WTC11 (cell line): ENCODE measurements around the gene MOXD1. TPM values are rescaled to one million over a fixed set of nuclear protein-coding genes. Genes with fewer than 3 reads are reported as not detected.
A peak's percentile ranks its signal among the peaks of the same experiment; 100 is the strongest.

Experiments
- ATAC-seq: fragments of 200-7000 bp; cut with Tn5 transposase; 2 replicates; pipeline ENCODE4 v1.10.0; 2021; ENCODE audit warnings: mild to moderate bottlenecking, moderate library complexity
- CTCF ChIA-PET: fragments of 300-600 bp; sonication (Branson Sonifier 250); formaldehyde crosslinking; loops from one replicate; lab custom pipeline; 2021; ENCODE audit warnings: antibody characterized with exemption; lab: Charles Lee
- POLR2A ChIA-PET: fragments of 350-600 bp; sonication (Branson Sonifier 250); formaldehyde crosslinking; loops from one replicate; lab custom pipeline; 2021; ENCODE audit warnings: antibody characterized with exemption; lab: Charles Lee
- DNase-seq: peaks from one replicate; pipeline ENCODE4 v3.0.0; 2021; ENCODE audit warnings: low spot score
- H3K27ac Mint-ChIP-seq: 2 replicates; pipeline ENCODE4 v1.8.0; 2021; ENCODE audit warnings: mixed read lengths
- H3K27me3 Mint-ChIP-seq: 2 replicates; pipeline ENCODE4 v1.8.0; 2021; ENCODE audit warnings: low read depth, mild to moderate bottlenecking, moderate library complexity, mixed read lengths
- H3K36me3 Mint-ChIP-seq: 2 replicates; pipeline ENCODE4 v1.8.0; 2021; ENCODE audit warnings: mixed read lengths
- H3K4me1 Mint-ChIP-seq: 2 replicates; pipeline ENCODE4 v1.8.0; 2022; ENCODE audit warnings: mixed read lengths
- H3K4me3 Mint-ChIP-seq: 2 replicates; pipeline ENCODE4 v1.8.0; 2021; ENCODE audit warnings: mild to moderate bottlenecking, moderate library complexity, mixed read lengths
- H3K9me3 Mint-ChIP-seq: 2 replicates; pipeline ENCODE4 v1.8.0; 2021; ENCODE audit warnings: mixed read lengths
- ATF1 ChIP-seq: sonication (generic); formaldehyde crosslinking; IDR thresholded peaks from 2 replicates; pipeline ENCODE4 v1.8.1; 2023; ENCODE audit warnings: mild to moderate bottlenecking, moderate library complexity, missing genetic modification reagents
- CBFB ChIP-seq: sonication (generic); formaldehyde crosslinking; IDR thresholded peaks from 2 replicates; pipeline ENCODE4 v1.8.1; 2022; ENCODE audit warnings: mild to moderate bottlenecking, low read depth, missing genetic modification reagents
- CDX4 ChIP-seq: fragments of 250-450 bp; sonication (Bioruptor Pico); IDR thresholded peaks from 2 replicates; pipeline ENCODE4 v1.9.0; 2021; ENCODE audit warnings: moderate library complexity, mild to moderate bottlenecking, inconsistent platforms, borderline replicate concordance
- CREM ChIP-seq: sonication (generic); formaldehyde crosslinking; IDR thresholded peaks from 2 replicates; pipeline ENCODE4 v1.8.1; 2022; ENCODE audit warnings: mild to moderate bottlenecking, missing genetic modification reagents, moderate library complexity
- CTCF ChIP-seq: fragments of 200-600 bp; IDR thresholded peaks from 2 replicates; pipeline ENCODE4 v1.8.0; 2022; ENCODE audit warnings: antibody characterized with exemption
- FOXJ3 ChIP-seq: sonication (generic); formaldehyde crosslinking; IDR thresholded peaks from 2 replicates; pipeline ENCODE4 v1.9.0; 2021; ENCODE audit warnings: missing genetic modification reagents, mild to moderate bottlenecking, borderline replicate concordance
- FOXK1 ChIP-seq: sonication (generic); formaldehyde crosslinking; IDR thresholded peaks from 2 replicates; pipeline ENCODE4 v1.8.0; 2022; ENCODE audit warnings: mild to moderate bottlenecking, moderate library complexity, missing genetic modification reagents
- HMGA2 ChIP-seq: fragments of 250-450 bp; sonication (Bioruptor Pico); IDR thresholded peaks from 2 replicates; pipeline ENCODE4 v1.4.0; 2021; ENCODE audit warnings: mild to moderate bottlenecking, moderate library complexity
- JUN ChIP-seq: sonication (generic); formaldehyde crosslinking; IDR thresholded peaks from 2 replicates; pipeline ENCODE4 v1.8.0; 2023; ENCODE audit warnings: mild to moderate bottlenecking, missing genetic modification reagents
- KAT7 ChIP-seq: sonication (generic); formaldehyde crosslinking; IDR thresholded peaks from 2 replicates; pipeline ENCODE4 v1.8.1; 2023; ENCODE audit warnings: missing genetic modification reagents, mild to moderate bottlenecking, borderline replicate concordance
- NR2C2 ChIP-seq: sonication (generic); formaldehyde crosslinking; IDR thresholded peaks from 2 replicates; pipeline ENCODE4 v1.8.0; 2022; ENCODE audit warnings: mild to moderate bottlenecking, missing genetic modification reagents
- OVOL2 ChIP-seq: fragments of 250-450 bp; sonication (Bioruptor Pico); IDR thresholded peaks from 2 replicates; pipeline ENCODE4 v1.9.0; 2021; ENCODE audit warnings: mild to moderate bottlenecking, borderline replicate concordance
- PREB ChIP-seq: sonication (generic); formaldehyde crosslinking; IDR thresholded peaks from 2 replicates; pipeline ENCODE4 v1.8.1; 2022; ENCODE audit warnings: mild to moderate bottlenecking, missing genetic modification reagents, moderate library complexity, borderline replicate concordance
- SMAD4 ChIP-seq: sonication (generic); formaldehyde crosslinking; IDR thresholded peaks from 2 replicates; pipeline ENCODE4 v1.8.0; 2022; ENCODE audit warnings: mild to moderate bottlenecking, missing genetic modification reagents
- SP1 ChIP-seq: sonication (generic); formaldehyde crosslinking; conservative IDR thresholded peaks from 2 replicates; pipeline ENCODE4 v1.8.1; 2022; ENCODE audit warnings: missing genetic modification reagents
- TCF7 ChIP-seq: sonication (generic); formaldehyde crosslinking; IDR thresholded peaks from 2 replicates; pipeline ENCODE4 v1.8.0; 2022; ENCODE audit warnings: mild to moderate bottlenecking, low read depth, missing genetic modification reagents, moderate library complexity
- USF2 ChIP-seq: sonication (generic); formaldehyde crosslinking; IDR thresholded peaks from 2 replicates; pipeline ENCODE4 v1.8.1; 2023; ENCODE audit warnings: mild to moderate bottlenecking, missing genetic modification reagents, moderate library complexity
- ZNF317 ChIP-seq: sonication (generic); formaldehyde crosslinking; IDR thresholded peaks from 2 replicates; pipeline ENCODE4 v1.8.1; 2023; ENCODE audit warnings: low read depth, mild to moderate bottlenecking, moderate library complexity, missing genetic modification reagents, borderline replicate concordance
- ZNF416 ChIP-seq: fragments of 250-450 bp; sonication (Bioruptor Pico); IDR thresholded peaks from 2 replicates; pipeline ENCODE4 v1.9.0; 2021; ENCODE audit warnings: mild to moderate bottlenecking, inconsistent platforms
- total RNA-seq: library from RNA; stranded (reverse); gene quantifications from 3 replicates; pipeline ENCODE4 v1.2.3, GENCODE V29; 2021
- TF ChIP-seq, protein P1 (sequence below): fragments of 250-450 bp; sonication (Bioruptor Pico); conservative IDR thresholded peaks from 2 replicates; pipeline ENCODE4 v1.9.0; 2021; ENCODE audit warnings: mild to moderate bottlenecking
- TF ChIP-seq, protein P2 (sequence below): sonication (generic); formaldehyde crosslinking; IDR thresholded peaks from 2 replicates; pipeline ENCODE4 v1.8.1; 2023; ENCODE audit warnings: mild to moderate bottlenecking, missing genetic modification reagents
- TF ChIP-seq, protein P3 (sequence below): sonication (generic); formaldehyde crosslinking; IDR thresholded peaks from 2 replicates; pipeline ENCODE4 v1.8.0; 2022; ENCODE audit warnings: mild to moderate bottlenecking, missing genetic modification reagents
- TF ChIP-seq, protein P4 (sequence below): sonication (generic); formaldehyde crosslinking; IDR thresholded peaks from 2 replicates; pipeline ENCODE4 v1.8.1; 2023; ENCODE audit warnings: mild to moderate bottlenecking, moderate library complexity, missing genetic modification reagents

MOXD1 gene
- total RNA-seq, 1 experiment from 2014 or later = 1.7 TPM

DNA sequence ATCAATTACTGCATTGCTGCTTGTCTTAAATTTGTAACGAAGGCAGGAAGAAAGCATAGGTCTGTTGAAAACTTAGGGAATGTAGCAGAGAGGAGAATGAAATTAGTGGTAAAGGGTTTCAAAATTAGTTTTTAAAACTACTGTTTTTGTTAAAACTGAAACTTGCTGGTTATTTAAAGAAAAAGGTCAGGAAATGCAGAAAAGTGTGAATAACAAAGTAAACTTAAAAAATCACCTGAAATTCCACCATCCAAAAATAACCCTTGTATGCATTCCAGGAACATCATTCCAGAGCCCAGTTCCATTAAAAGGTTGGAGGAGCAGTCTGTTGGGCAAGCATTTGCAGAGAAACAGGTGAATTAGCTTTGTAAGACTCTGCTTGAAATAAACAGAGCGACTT, 3.1 kb upstream of the MOXD1 start:
- H3K27me3 Mint-ChIP-seq = peaks cover 47% of the 10 kb centered on the region
- DNase-seq = no peak
- ATAC-seq = no peak
- no peak overlapping the region for H3K27ac Mint-ChIP-seq
- no peaks in the 10 kb centered on the region for H3K9me3 Mint-ChIP-seq
- peaks cover 20% of the 10 kb centered on the region for H3K4me1 Mint-ChIP-seq
- ChIA-PET CTCF (interaction anchor here (3.2 kb wide), 1 partner anchor 124 kb away, joined by 15 read pairs; no protein-coding TSS in a partner anchor), POLR2A (no interaction called here)
- no peak overlapping the region for H3K4me3 Mint-ChIP-seq
- no peaks in the 10 kb centered on the region for H3K36me3 Mint-ChIP-seq
- TF ChIP-seq TCF7 (CRISPR knock-in tag) (no peak), USF2 (CRISPR knock-in tag) (no peak), FOXK1 (CRISPR knock-in tag) (no peak), SP1 (CRISPR knock-in tag) (no peak), NR2C2 (CRISPR knock-in tag) (no peak), SMAD4 (CRISPR knock-in tag) (no peak), CDX4 (no peak), FOXJ3 (no peak), ZNF317 (no peak), OVOL2 (CRISPR knock-in tag) (no peak), PREB (no peak), HMGA2 (no peak), KAT7 (CRISPR knock-in tag) (no peak), ATF1 (CRISPR knock-in tag) (no peak), ZNF416 (CRISPR knock-in tag) (no peak), JUN (CRISPR knock-in tag) (no peak)
- TF ChIP-seq, protein P1, sequence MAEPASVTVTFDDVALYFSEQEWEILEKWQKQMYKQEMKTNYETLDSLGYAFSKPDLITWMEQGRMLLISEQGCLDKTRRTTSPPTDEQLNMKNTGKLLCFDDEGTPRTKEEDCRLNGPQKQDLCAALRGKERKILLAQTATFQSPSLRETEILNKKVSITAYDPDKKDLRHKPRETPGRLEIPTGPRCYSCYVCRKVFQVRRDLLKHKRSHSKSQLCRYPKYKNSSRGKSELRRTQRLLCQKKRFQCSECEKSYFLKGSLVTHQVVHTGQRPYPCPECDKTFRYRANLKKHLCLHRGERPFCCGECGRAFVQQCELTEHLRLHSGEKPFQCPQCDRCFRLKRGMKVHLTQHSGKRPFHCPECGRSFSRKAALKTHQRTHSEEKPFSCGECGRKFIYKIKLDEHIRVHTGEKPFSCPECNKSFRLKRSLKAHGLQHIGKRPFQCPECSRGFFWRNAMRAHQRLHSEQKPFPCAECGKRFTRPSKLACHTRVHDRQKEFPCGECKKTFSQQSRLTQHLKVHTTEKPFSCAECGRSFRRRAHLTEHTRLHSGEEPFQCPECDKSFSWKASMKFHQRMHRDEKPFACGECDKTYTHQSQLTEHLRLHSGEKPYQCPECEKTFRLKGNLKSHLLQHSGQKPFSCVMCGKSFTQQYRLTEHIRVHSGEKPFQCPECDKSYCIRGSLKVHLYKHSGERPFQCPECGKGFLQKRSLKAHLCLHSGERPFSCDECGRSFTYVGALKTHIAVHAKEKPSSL = no peak
- TF ChIP-seq, protein P2, sequence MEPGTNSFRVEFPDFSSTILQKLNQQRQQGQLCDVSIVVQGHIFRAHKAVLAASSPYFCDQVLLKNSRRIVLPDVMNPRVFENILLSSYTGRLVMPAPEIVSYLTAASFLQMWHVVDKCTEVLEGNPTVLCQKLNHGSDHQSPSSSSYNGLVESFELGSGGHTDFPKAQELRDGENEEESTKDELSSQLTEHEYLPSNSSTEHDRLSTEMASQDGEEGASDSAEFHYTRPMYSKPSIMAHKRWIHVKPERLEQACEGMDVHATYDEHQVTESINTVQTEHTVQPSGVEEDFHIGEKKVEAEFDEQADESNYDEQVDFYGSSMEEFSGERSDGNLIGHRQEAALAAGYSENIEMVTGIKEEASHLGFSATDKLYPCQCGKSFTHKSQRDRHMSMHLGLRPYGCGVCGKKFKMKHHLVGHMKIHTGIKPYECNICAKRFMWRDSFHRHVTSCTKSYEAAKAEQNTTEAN (CRISPR knock-in tag) = no peak

- H3K4me3 Mint-ChIP-seq = peak overlapping the region; percentile 74
- no peaks in the 10 kb centered on the region for H3K36me3 Mint-ChIP-seq
- POLR2A ChIA-PET = no interaction called here
- peaks cover 20% of the 10 kb centered on the region for H3K4me1 Mint-ChIP-seq
- ATAC-seq = peak; percentile 16
- CTCF ChIA-PET = interaction anchor here (0.6 kb wide), 1 partner anchor 122 kb away, joined by 3 read pairs; no protein-coding TSS in a partner anchor
- peaks cover 69% of the 10 kb centered on the region for H3K27me3 Mint-ChIP-seq
- DNase-seq = peak; percentile 28
- H3K9me3 Mint-ChIP-seq = no peaks in the 10 kb centered on the region
- no peak overlapping the region for H3K27ac Mint-ChIP-seq
- TF ChIP-seq, protein P3, sequence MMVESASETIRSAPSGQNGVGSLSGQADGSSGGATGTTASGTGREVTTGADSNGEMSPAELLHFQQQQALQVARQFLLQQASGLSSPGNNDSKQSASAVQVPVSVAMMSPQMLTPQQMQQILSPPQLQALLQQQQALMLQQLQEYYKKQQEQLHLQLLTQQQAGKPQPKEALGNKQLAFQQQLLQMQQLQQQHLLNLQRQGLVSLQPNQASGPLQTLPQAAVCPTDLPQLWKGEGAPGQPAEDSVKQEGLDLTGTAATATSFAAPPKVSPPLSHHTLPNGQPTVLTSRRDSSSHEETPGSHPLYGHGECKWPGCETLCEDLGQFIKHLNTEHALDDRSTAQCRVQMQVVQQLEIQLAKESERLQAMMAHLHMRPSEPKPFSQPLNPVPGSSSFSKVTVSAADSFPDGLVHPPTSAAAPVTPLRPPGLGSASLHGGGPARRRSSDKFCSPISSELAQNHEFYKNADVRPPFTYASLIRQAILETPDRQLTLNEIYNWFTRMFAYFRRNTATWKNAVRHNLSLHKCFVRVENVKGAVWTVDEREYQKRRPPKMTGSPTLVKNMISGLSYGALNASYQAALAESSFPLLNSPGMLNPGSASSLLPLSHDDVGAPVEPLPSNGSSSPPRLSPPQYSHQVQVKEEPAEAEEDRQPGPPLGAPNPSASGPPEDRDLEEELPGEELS (CRISPR knock-in tag) = 0 out of 2 replicates have a peak, but pooled peaks have one; percentile 9
- TF ChIP-seq CREM (CRISPR knock-in tag) (no peak), CTCF (no peak), ZNF317 (no peak), CBFB (CRISPR knock-in tag) (no peak), ZNF416 (CRISPR knock-in tag) (no peak)
- TF ChIP-seq, protein P4, sequence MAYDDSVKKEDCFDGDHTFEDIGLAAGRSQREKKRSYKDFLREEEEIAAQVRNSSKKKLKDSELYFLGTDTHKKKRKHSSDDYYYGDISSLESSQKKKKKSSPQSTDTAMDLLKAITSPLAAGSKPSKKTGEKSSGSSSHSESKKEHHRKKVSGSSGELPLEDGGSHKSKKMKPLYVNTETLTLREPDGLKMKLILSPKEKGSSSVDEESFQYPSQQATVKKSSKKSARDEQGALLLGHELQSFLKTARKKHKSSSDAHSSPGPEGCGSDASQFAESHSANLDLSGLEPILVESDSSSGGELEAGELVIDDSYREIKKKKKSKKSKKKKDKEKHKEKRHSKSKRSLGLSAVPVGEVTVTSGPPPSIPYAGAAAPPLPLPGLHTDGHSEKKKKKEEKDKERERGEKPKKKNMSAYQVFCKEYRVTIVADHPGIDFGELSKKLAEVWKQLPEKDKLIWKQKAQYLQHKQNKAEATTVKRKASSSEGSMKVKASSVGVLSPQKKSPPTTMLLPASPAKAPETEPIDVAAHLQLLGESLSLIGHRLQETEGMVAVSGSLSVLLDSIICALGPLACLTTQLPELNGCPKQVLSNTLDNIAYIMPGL (CRISPR knock-in tag) = 0 out of 2 replicates have a peak, but pooled peaks have one; percentile 7
These were observed 477 bp upstream of the MOXD1 start for GRCh38 chr6:132401618-132402285.
